HEK293 (cell line): ENCODE data around the gene NELFB.

Source experiments
- EGR2 ChIP-seq: fragments of 450-650 bp; formaldehyde crosslinking; IDR thresholded peaks from 2 replicates; pipeline ENCODE4 v1.5.1; 2016; ENCODE audit warnings: low read depth, missing biosample characterization, missing genetic modification characterization
- GLIS1 ChIP-seq: fragments of 450-650 bp; formaldehyde crosslinking; IDR thresholded peaks from 2 replicates; pipeline ENCODE4 v1.5.1; 2016; ENCODE audit warnings: missing biosample characterization, missing genetic modification characterization
- HOXC10 ChIP-seq: sonication (generic); formaldehyde crosslinking; IDR thresholded peaks from 2 replicates; pipeline ENCODE4 v1.8.1; 2023; ENCODE audit warnings: mild to moderate bottlenecking, missing genetic modification reagents
- MYNN ChIP-seq: fragments of 450-650 bp; formaldehyde crosslinking; IDR thresholded peaks from 2 replicates; pipeline ENCODE4 v1.5.1; 2016; ENCODE audit warnings: missing biosample characterization, missing genetic modification characterization, borderline replicate concordance
- SP7 ChIP-seq: fragments of 450-650 bp; formaldehyde crosslinking; IDR thresholded peaks from 2 replicates; pipeline ENCODE4 v1.5.1; 2016; ENCODE audit warnings: missing biosample characterization, missing genetic modification characterization
- TCF7L2 ChIP-seq: IDR thresholded peaks from 2 replicates; pipeline ENCODE4 v1.6.1; 2011; ENCODE audit warnings: low read depth, mild to moderate bottlenecking, inconsistent platforms, low read length, moderate library complexity, borderline replicate concordance
- WT1 ChIP-seq: fragments of 450-650 bp; formaldehyde crosslinking; IDR thresholded peaks from 2 replicates; pipeline ENCODE4 v1.5.1; 2016; ENCODE audit warnings: missing biosample characterization, missing genetic modification characterization
- ZBTB11 ChIP-seq: fragments of 450-650 bp; formaldehyde crosslinking; conservative IDR thresholded peaks from 2 replicates; pipeline ENCODE4 v1.5.1; 2016; ENCODE audit warnings: low read depth, missing biosample characterization, missing genetic modification characterization
- ZBTB6 ChIP-seq: fragments of 450-650 bp; formaldehyde crosslinking; IDR thresholded peaks from 2 replicates; pipeline ENCODE4 v1.5.1; 2017; ENCODE audit warnings: missing biosample characterization, missing genetic modification characterization
- ZFP69B ChIP-seq: fragments of 450-650 bp; formaldehyde crosslinking; IDR thresholded peaks from 2 replicates; pipeline ENCODE4 v1.5.1; 2016; ENCODE audit warnings: missing biosample characterization, missing genetic modification characterization
- ZNF112 ChIP-seq: fragments of 450-650 bp; formaldehyde crosslinking; IDR thresholded peaks from 2 replicates; pipeline ENCODE4 v1.5.0; 2017; ENCODE audit warnings: missing biosample characterization, missing genetic modification characterization
- ZNF138 ChIP-seq: fragments of 450-650 bp; formaldehyde crosslinking; IDR thresholded peaks from 2 replicates; pipeline ENCODE4 v1.5.1; 2016; ENCODE audit warnings: missing biosample characterization, missing genetic modification characterization, borderline replicate concordance
- ZNF148 ChIP-seq: fragments of 450-650 bp; formaldehyde crosslinking; IDR thresholded peaks from 2 replicates; pipeline ENCODE4 v1.5.0; 2017; ENCODE audit warnings: missing biosample characterization, missing genetic modification characterization, borderline replicate concordance
- ZNF221 ChIP-seq: fragments of 450-650 bp; formaldehyde crosslinking; IDR thresholded peaks from 2 replicates; pipeline ENCODE4 v1.5.1; 2017; ENCODE audit warnings: missing biosample characterization, missing genetic modification characterization, borderline replicate concordance
- ZNF302 ChIP-seq: fragments of 450-650 bp; formaldehyde crosslinking; IDR thresholded peaks from 2 replicates; pipeline ENCODE4 v1.5.1; 2016; ENCODE audit warnings: missing biosample characterization, missing genetic modification characterization, low read depth
- ZNF311 ChIP-seq: fragments of 450-650 bp; formaldehyde crosslinking; IDR thresholded peaks from 2 replicates; pipeline ENCODE4 v1.5.1; 2017; ENCODE audit warnings: missing biosample characterization, missing genetic modification characterization, borderline replicate concordance
- ZNF394 ChIP-seq: fragments of 450-650 bp; formaldehyde crosslinking; IDR thresholded peaks from 2 replicates; pipeline ENCODE4 v1.5.1; 2016; ENCODE audit warnings: missing biosample characterization, missing genetic modification characterization, mild to moderate bottlenecking, moderate library complexity, borderline replicate concordance
- ZNF423 ChIP-seq: fragments of 450-650 bp; formaldehyde crosslinking; IDR thresholded peaks from 2 replicates; pipeline ENCODE4 v1.5.1; 2016; ENCODE audit warnings: missing biosample characterization, missing genetic modification characterization
- ZNF48 ChIP-seq: fragments of 450-650 bp; formaldehyde crosslinking; IDR thresholded peaks from 2 replicates; pipeline ENCODE4 v1.5.1; 2016; ENCODE audit warnings: missing biosample characterization, missing genetic modification characterization
- ZNF596 ChIP-seq: fragments of 450-650 bp; IDR thresholded peaks from 2 replicates; pipeline ENCODE4 v1.5.0; 2018; ENCODE audit warnings: missing biosample characterization, mild to moderate bottlenecking, missing genetic modification characterization, moderate library complexity
- ZNF610 ChIP-seq: fragments of 450-650 bp; formaldehyde crosslinking; IDR thresholded peaks from 2 replicates; pipeline ENCODE4 v1.5.1; 2016; ENCODE audit warnings: missing biosample characterization, missing genetic modification characterization, borderline replicate concordance
- ZNF629 ChIP-seq: fragments of 450-650 bp; formaldehyde crosslinking; IDR thresholded peaks from 2 replicates; pipeline ENCODE4 v1.5.1; 2017; ENCODE audit warnings: missing biosample characterization, missing genetic modification characterization
- ZNF654 ChIP-seq: fragments of 450-650 bp; formaldehyde crosslinking; IDR thresholded peaks from 2 replicates; pipeline ENCODE4 v1.5.1; 2016; ENCODE audit warnings: low read depth, missing biosample characterization, missing genetic modification characterization
- ZNF658 ChIP-seq: fragments of 450-650 bp; formaldehyde crosslinking; IDR thresholded peaks from 2 replicates; pipeline ENCODE4; 2016; ENCODE audit warnings: missing biosample characterization, missing genetic modification characterization
- ZNF660 ChIP-seq: fragments of 450-650 bp; IDR thresholded peaks from 2 replicates; pipeline ENCODE4 v1.5.1; 2018; ENCODE audit warnings: missing biosample characterization, mild to moderate bottlenecking, missing genetic modification characterization
- ZNF670 ChIP-seq: fragments of 450-650 bp; formaldehyde crosslinking; IDR thresholded peaks from 2 replicates; pipeline ENCODE4 v1.5.1; 2016; ENCODE audit warnings: missing biosample characterization, missing genetic modification characterization, low read depth
- ZNF677 ChIP-seq: fragments of 450-650 bp; IDR thresholded peaks from 2 replicates; pipeline ENCODE4 v1.5.0; 2018; ENCODE audit warnings: missing biosample characterization, mild to moderate bottlenecking, missing genetic modification characterization, moderate library complexity
- ZSCAN23 ChIP-seq: fragments of 450-650 bp; formaldehyde crosslinking; IDR thresholded peaks from 2 replicates; pipeline ENCODE4 v1.5.1; 2016; ENCODE audit warnings: missing biosample characterization, missing genetic modification characterization
- TF ChIP-seq, protein P1 (sequence below): fragments of 450-650 bp; formaldehyde crosslinking; IDR thresholded peaks from 2 replicates; pipeline ENCODE4 v1.5.1; 2016; ENCODE audit warnings: missing biosample characterization, missing genetic modification characterization
- TF ChIP-seq, protein P2 (sequence below): fragments of 450-650 bp; formaldehyde crosslinking; IDR thresholded peaks from 2 replicates; pipeline ENCODE4 v1.5.1; 2016; ENCODE audit warnings: missing biosample characterization, missing genetic modification characterization

NELFB gene

DNA sequence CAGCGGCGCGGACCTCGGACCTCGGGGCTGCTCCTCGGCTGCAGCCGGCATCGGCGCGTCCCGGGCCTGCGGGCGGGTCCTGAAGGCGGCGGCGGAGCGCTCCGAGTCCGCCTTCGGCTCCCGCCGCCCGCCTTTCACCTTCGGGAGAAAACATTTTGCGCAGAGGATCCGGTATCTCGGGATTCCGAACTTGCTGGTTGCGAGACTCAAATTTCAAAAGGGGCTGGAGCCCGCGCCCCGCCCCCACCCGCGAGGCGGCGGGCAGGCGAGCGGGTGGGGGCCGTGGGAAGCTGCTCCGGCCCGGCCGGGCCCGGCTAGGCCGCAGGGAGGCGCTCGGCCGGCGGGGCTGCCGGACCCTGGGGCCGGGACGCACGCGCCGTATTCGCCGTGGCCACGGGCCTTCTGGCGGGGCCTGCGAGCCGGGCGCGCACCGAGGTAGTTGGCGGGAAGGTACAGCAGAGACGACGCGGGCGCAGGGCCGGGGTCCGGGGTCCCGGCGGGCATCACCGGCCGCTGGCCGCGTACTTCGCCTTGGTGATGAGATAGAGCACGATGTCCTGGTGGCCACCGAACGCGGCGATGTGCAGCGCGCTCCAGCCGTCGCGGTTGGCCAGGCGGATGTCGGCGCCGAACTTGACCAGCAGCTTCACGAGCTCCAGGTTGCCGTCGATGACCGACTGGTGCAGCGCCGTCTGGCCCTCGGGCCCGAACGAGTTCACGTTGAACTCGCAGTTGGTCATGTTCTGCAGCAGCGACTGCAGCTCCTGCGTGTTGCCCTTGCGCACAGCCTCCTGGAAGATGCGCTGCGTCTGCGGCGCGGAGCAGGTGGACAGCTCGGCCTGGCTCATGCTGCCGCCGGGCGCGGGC lies 46.2 kb downstream of the NELFB start (continued):
- TF ChIP-seq ZNF596 (tag by site-specific recombination) (no peak), ZBTB6 (tag by site-specific recombination) (no peak), ZFP69B (peak; percentile 74; the same call in 1 of the 2 replicates), ZNF148 (tag by site-specific recombination) (no peak), ZBTB11 (tag by site-specific recombination) (0 out of 2 replicates have a peak, but pooled peaks have one; percentile 18), ZNF394 (tag by site-specific recombination) (no peak), ZNF138 (tag by site-specific recombination) (no peak), ZNF423 (tag by site-specific recombination) (0 out of 2 replicates have a peak, but pooled peaks have one; percentile 29), ZNF660 (tag by site-specific recombination) (no peak; the same call in 1 of the 2 replicates), ZNF112 (tag by site-specific recombination) (no peak), GLIS1 (peak; percentile 18), ZNF670 (no peak), HOXC10 (CRISPR knock-in tag) (0 out of 2 replicates have a peak, but pooled peaks have one; percentile 72), MYNN (tag by site-specific recombination) (no peak), ZNF48 (no peak), ZNF610 (tag by site-specific recombination) (no peak), EGR2 (tag by site-specific recombination) (no peak), SP7 (tag by site-specific recombination) (peak; percentile 53), ZNF658 (tag by site-specific recombination) (no peak), ZNF302 (tag by site-specific recombination) (no peak), ZNF629 (tag by site-specific recombination) (no peak), ZNF221 (tag by site-specific recombination) (no peak), ZSCAN23 (tag by site-specific recombination) (no peak), ZNF654 (no peak), ZNF311 (tag by site-specific recombination) (no peak), WT1 (tag by site-specific recombination) (0 out of 2 replicates have a peak, but pooled peaks have one; percentile 13), ZNF677 (tag by site-specific recombination) (no peak), TCF7L2 (peak; percentile 61; the same call in 1 of the 2 replicates)
- TF ChIP-seq, protein P1, sequence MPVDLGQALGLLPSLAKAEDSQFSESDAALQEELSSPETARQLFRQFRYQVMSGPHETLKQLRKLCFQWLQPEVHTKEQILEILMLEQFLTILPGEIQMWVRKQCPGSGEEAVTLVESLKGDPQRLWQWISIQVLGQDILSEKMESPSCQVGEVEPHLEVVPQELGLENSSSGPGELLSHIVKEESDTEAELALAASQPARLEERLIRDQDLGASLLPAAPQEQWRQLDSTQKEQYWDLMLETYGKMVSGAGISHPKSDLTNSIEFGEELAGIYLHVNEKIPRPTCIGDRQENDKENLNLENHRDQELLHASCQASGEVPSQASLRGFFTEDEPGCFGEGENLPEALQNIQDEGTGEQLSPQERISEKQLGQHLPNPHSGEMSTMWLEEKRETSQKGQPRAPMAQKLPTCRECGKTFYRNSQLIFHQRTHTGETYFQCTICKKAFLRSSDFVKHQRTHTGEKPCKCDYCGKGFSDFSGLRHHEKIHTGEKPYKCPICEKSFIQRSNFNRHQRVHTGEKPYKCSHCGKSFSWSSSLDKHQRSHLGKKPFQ (tag by site-specific recombination), result no peak
- TF ChIP-seq, protein P2, sequence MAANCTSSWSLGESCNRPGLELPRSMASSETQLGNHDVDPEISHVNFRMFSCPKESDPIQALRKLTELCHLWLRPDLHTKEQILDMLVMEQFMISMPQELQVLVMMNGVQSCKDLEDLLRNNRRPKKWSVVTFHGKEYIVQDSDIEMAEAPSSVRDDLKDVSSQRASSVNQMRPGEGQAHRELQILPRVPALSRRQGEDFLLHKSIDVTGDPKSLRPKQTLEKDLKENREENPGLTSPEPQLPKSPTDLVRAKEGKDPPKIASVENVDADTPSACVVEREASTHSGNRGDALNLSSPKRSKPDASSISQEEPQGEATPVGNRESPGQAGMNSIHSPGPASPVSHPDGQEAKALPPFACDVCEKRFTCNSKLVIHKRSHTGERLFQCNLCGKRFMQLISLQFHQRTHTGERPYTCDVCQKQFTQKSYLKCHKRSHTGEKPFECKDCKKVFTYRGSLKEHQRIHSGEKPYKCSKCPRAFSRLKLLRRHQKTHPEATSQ (tag by site-specific recombination), result peak; percentile 80
